HL-60 (cell line): ENCODE results near the gene LSMEM2.

ENCODE experiments used
- GABPA ChIP-seq: IDR thresholded peaks from 2 replicates; pipeline ENCODE4 v1.6.1; 2012; ENCODE audit warnings: low read depth
- TF ChIP-seq, protein P1 (sequence below): IDR thresholded peaks from one replicate; pipeline ENCODE4 v1.5.1; 2011; ENCODE audit warnings: low read length, control low read depth, inconsistent platforms; ENCODE audit not compliant: insufficient read depth

DNA sequence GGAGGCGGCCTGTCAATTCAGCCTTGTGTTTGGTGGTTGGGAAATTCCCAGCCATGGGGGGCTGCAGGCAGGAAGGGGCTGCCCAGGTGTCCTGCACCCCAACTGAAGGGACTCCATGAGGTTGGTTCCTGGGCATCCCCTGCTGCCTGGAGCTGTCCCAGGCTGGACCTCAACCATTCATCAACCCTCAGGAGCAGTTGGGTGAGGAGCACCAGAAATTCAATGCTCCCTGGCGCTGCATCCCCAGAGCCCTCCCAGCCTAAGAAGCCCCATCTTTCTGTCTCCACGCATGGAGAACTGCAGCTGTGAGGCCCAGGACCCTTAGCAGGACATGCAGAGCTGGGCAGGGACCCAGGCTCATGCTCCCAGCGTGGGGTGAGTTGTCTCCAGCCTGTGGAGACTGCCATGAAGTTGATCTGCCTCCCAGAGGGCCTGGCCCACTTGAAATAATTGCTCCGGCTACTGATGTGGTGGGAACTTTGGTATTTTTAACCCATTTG, 17.9 kb upstream of the LSMEM2 start:
- no peak for TF ChIP-seq GABPA
- TF ChIP-seq, protein P1, sequence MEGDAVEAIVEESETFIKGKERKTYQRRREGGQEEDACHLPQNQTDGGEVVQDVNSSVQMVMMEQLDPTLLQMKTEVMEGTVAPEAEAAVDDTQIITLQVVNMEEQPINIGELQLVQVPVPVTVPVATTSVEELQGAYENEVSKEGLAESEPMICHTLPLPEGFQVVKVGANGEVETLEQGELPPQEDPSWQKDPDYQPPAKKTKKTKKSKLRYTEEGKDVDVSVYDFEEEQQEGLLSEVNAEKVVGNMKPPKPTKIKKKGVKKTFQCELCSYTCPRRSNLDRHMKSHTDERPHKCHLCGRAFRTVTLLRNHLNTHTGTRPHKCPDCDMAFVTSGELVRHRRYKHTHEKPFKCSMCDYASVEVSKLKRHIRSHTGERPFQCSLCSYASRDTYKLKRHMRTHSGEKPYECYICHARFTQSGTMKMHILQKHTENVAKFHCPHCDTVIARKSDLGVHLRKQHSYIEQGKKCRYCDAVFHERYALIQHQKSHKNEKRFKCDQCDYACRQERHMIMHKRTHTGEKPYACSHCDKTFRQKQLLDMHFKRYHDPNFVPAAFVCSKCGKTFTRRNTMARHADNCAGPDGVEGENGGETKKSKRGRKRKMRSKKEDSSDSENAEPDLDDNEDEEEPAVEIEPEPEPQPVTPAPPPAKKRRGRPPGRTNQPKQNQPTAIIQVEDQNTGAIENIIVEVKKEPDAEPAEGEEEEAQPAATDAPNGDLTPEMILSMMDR, result no peak
